ENCODE measurements around the gene CFAP77.

The CFAP77 gene

DNA sequence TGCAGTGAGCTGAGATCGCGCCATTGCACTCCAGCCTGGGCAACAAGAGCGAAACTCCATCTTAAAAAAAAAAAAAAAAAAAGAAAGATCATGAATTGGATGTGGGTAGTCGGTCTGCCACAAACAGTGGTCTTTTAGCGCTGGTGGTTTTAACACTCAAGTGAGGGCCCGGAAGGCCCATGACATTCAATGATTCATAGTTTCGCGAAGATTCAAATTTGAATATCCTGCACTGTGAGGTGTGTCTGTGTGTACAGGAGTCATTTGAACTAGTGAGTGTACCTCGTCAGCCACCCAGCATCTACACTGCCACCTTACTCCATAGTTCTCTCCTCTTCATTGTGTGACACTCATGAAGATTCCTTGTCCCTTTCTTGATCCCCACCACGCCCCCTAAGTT is 41.3 kb downstream of the CFAP77 start:
- DNase-seq (ENCODE audit: low read depth in 2 of 2): peak; percentile 9 to 13

DNA sequence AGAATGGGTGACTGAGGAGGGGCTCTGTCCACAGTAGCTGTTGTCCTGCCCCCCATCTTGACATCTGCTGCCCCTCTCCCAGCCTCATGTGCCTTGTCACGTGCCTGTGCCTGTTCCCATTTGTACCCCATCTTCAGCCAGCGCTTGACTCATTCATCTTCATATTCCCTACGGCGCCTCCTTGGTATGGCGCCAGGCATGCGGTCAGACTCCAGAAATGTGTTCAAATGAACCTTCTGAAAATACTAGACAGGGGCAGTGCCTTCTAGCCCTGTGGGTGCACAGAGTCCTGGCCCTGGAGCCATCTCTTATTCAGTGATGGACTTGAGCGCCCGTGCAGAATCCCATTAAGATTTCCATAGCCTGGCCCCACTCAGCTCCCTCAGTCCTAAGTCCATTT is 46.2 kb downstream of the CFAP77 start:
- no peak for DNase-seq (ENCODE audit: low read depth in 2 of 2)

DNA sequence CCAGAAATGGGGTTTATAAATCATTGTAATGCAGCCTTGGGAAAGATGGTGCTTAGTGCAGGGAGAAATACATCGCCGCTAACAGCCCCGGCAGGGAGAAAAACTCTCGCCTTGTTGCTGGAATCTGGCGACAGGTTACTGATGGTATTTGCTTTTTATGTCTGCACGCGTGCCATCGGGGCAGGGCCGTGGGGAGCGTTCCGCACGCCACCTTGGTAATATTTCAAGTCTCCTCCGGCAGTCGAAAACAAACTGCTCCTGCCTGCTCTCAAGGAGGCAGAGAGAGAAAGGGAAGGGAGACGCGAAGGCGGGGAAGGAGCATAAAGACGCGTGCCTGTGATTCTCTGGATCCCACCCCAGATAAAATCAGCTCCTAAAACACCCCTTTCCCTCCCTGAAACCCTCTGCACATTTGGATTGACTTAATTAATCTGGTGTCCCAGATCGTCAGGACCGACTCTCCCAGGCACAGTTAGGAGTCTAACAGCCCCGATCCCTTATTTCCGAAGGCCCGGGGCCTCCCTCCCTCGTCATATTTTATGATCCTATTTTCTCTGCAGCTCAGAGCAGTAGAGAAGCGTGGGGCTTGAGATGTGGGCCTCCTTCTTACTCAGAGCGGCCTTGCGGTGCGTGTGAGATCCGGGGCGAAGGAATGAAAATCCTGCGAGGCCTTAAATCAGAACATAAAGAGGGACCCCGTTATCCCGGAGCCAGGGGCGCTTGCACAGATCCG is 47.7 kb downstream of the CFAP77 start:
- DNase-seq (ENCODE audit: low read depth in 2 of 2): no peak

DNA sequence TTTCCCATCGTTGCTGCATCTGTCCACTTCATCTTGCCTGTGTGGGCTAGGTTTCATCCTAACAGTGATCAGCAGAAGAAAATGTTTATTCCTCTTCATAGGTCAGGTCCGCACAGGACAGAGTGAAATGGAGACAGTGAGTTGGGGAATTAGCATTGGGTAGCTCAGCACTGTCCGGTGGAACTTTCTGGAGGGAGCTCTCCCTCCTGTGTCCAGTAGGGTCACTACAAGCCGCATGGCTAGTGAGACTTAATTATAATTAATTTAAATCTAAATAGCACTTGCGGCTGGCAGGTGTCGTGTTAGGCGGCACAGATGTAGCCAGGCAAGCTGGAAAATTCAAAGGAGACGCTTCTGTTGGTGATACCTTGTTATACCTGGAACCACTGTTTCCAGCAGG is 48.4 kb downstream of the CFAP77 start:
- no peak for DNase-seq (ENCODE audit: low read depth in 2 of 2)

DNA sequence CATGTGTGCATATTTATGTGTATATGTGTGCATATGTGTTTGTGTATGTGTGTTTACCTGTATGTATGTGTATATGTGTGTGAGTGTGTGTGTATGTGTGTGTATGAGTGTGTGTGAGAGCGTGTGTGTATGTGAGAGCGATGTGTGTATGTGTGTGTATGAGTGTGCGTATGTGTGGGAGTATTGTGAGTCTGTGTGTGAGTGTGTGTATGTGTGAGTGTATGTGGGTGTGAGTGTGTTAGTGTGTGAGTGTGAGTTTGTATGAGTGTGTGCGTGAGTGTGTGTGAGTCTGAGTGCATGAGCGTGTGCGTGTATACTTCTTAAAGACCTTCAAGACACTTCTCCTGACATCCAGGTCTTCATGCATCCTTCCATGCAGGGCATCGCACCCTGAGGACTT is 49.6 kb downstream of the CFAP77 start:
- DNase-seq (ENCODE audit: low read depth in 2 of 2): no peak

DNA sequence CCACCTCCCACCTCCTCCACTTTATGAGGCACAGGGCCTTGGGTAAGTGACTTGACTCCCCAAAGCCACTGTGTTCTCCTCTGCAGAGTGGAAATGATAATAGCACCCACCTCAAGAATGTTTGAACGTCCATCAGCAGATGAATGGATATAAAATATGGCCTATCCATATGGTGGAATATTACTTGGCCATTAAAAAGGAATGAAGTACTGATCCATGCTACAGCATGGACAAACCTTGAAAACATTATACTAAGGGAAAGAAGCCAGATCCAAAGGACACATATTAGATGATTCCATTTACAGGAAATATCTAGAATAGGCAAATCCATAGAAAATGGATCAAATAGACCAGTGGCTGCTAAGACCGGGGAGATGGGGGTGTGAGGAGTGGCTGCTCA is 50.2 kb downstream of the CFAP77 start:
- no peak for DNase-seq (ENCODE audit: low read depth in 2 of 2)

DNA sequence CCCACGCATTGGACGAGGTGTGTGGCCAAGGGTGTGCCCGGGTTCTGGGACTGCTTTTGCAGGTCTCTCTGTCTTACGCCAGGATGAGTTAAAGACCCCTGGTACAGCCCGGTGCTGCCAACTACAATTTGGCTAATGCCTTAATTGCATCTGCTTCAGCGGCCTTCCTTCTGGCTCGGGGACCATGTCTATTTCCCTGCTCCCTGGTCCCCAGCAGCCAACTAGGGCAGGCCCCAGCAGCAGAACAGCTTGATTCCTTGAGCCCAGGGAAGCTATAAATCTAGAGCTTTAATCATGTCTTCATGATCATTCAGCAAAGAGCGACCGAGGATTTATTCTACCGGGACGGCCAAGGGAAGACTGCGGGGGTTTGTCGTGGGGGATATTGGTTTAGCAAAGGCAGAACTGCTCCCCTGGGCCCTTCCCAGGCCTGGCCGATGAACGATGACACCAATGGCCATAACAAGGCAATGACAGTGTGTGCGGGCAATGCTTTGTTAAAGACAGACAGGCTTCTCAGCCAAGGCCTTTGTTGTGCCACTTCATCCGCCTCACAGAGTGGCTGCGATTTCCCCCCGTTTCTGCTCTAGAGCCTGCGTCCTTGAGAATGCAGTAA is 51.4 kb downstream of the CFAP77 start:
- no peak for DNase-seq (ENCODE audit: low read depth in 2 of 2)

DNA sequence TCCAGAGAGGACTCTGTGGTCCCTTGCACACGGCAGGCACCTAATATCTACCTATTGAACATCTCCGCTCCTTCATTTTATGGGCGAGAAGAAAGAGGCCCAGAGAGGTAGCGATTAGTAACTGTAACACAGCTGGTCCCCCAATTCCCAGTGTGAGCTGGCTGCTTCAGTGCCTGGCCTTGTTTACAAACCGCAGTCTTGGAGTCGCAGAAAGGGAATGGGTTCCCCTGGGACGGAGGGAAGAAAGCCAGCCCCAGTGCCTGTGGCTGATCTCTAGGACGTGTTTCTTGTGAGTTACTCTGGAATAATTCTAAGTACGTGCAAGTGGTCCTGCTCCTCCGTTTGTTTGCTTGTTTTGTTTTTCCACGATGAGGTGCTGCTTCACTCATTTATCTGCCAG is 52.0 kb downstream of the CFAP77 start:
- no peak for DNase-seq (ENCODE audit: low read depth in 2 of 2)

DNA sequence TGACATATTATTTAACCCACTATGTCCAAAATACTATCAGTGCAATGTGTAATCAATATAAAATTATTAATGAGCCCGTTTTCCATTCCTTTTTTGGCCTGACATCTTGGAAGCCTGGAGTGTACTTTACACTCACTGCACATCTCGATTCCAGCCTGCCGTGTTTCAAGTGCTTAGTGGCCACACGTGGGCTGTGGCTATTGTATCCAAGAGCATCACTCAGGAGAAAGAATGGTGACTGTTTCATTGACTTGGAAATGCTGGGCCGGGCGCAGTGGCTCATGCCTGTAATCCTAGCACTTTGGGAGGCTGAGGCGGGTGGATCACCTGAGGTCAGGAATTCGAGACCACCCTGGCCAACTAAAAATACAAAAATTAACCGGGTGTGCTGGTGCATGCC is 54.5 kb downstream of the CFAP77 start:
- DNase-seq (ENCODE audit: low read depth in 2 of 2): no peak

DNA sequence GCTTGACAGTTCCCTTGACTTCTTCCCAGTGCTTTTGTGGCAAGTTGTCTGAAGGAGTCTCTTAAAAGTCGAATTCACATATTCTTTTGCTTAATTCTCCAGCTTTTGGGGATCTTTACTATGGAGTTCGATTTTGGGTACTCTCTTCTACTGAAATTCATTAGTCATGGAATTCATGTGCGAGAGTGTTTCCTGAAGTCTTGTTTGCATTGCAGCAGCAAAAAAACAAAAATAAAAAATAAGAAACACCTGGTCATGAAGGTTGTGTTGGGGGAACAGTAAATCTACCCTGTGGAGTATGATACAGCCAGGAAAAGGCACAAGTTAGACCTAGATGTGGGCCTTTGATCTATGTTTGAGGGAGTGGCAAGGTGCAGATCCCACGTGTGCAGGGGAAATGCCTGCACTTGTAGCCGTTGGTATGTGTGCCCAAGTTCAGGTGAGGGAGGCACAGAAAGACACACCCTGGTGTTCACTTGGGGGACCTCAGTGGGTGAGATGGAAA is 55.2 kb downstream of the CFAP77 start:
- no peak for DNase-seq (ENCODE audit: low read depth in 2 of 2)

DNA sequence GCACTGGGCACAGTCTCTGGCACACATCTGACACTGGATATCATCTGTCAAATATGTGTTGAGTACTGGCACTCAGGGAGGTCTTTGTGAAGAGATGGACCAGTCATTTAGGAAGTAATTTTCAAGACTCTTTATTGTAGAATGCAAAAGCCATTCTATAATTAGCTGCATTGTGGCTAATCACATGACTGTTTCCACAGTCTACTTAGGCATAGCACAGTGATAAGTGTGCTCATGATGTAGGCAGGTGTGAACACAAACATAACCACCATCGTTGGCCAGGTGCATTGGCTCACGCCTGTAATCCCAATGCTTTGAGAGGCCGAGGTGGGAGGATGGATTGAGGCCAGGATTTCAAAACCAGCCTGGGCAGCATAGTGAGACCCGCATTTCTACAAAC is 62.2 kb downstream of the CFAP77 start:
- no peak for DNase-seq (ENCODE audit: low read depth in 2 of 2)

DNA sequence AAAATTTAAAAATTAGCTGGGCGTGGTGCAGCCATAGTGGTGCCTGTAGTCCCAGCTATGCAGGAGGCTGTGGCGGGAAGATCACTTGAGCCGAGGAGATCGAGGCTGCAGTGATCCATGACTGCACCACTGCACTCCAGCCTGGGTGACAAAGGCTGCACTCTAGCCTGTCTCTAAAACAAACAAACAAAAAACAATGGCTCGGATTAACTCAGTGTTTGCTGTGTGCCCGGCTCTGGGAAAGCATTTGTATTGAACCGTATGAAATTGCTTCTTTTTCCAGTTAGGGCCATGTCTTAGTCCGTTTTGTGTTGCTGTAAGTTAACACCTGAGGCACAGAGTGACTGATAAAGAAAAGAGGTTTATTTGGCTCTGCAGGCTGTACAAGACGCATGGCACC is 62.6 kb downstream of the CFAP77 start:
- DNase-seq (ENCODE audit: low read depth in 2 of 2): no peak

DNA sequence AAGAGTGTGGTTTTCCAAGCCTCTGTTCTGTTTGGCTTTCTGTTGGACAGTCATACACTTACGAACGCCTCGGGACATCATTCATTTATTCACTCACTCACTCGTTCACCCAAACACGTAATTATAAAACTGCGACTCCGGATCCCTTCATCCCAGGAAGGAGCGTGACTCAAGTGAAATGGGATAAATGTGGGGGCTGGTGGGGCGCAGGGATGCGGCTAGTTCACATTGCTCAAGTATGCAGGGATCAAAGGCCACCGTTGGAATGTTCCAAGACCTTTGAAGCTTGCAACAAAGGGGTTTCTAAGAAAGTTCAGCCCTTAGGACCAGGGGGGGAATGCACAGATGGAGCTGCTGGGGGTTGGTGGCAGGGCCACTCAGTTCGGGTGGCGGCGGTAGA is 64.2 kb downstream of the CFAP77 start:
- DNase-seq (ENCODE audit: low read depth in 2 of 2): no peak

DNA sequence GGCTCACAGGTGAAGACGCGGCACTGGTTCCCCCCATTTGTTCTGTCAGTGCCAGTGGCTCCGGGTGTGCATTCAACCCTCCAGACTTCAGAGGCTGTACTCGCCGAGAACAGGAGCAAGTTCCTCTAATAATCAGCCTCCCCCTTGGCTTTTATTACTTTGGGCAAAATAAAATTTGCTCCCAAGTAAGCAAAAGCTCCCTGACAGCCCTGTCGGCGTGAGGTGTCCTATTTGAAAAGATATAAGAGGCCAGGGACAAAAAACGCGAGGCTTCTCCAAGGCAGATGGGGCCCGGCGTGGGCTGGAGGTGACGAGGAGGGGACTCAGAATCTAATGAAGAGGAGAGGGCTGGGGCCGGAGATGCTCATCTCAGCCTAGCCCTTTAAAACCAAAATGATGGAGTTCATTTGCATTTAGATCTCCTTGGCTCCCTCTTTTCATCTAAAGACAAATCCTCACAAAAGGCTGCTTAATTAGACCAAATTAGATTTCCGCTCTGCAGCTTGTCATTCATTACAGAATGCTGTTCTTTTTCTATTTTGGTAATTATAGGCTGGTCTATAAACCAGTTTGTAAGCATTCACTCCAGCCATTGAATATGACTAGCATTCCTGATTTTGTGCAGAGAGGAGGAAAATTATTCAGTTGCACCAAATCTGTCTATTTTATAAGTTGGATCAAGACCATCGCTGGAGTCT is 68.5 kb downstream of the CFAP77 start:
- DNase-seq (ENCODE audit: low read depth in 2 of 2): no peak

DNA sequence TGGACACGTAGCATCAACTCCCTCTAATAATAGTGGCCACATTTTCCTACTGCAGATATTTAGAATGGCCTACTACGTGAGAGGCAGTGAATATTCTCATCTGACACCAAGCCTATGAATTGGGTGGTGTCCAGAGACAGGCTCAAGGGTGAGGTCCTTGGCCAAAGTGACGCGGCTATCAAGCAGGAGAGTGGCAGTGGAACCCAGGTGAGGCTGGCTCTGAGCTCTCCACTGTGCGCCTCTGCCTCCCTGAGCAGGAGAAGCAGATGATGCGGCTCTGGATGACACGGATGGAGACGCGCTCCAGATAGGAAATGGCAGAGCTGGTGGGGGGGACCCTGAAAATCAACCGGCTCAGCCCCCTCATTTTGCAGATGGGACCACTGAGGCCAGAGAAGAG is 69.7 kb downstream of the CFAP77 start:
- DNase-seq (ENCODE audit: low read depth in 2 of 2): no peak

DNA sequence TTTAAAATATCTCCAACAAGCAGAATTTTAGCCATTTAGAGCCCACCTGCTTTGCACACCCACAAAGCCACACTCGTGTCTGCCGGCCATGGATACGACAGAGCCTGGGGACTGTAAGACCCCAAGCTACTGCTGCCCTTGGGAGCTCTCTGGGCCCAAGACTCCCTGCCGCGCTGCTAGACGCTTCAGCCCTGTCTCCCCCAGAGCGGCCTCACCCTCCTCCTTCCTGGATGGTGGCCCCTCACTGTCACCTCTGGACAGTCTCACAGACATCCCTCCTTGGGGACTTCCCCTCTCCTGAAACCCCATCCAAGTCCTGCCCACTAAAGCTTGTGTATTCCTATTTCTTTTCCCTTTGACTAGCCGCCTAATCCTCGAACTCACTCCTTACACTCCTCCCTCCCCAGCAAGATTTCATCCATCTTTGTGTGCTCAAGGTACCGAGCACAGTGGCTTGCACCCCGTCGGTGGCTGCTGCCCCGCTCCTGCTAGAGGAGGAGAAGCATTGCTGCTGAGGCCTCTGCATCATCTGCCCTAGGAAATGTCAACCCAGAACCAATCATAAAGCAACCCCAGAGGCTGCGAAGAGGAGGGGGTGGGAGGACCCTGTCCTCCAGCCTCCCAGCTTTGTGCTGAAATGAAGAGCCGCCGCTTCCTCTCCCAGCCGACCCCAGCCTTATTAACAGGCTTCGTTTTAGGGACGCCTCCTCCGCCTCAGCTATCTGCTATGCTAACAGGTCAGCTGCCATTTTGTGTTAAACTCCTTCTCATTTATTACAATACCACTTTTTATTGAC is 71.2 kb downstream of the CFAP77 start:
- DNase-seq (ENCODE audit: low read depth in 2 of 2): no peak

DNA sequence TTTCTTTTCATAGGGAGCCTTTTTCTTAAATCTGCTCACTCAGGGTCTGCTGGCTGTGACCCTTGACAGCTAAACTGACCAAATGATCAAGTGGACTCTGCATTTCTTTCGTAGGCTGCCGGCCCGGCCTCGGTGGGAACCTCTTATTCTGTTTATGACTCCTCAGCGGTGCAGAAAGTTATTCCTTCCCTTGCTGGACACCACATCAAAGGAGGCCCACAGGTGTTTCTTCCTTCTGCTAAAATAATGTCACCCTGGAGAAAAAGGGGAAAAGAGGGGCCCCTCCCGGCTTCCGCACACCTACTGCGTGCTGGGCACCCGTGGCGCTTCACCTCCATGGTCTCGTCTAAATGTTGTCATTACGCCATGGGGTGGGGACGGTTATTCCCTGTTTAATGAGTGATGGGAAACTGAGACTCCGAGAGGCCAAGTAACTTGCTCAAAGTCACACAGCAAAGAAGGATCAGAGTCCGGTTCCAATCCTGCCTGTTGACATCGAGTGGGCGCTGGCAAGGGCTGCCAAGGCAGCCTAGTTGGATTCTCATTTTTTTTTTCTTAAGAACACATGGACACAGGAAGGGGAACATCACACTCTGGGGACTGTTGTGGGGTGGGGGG is 72.3 kb downstream of the CFAP77 start:
- DNase-seq (ENCODE audit: low read depth in 2 of 2): no peak

DNA sequence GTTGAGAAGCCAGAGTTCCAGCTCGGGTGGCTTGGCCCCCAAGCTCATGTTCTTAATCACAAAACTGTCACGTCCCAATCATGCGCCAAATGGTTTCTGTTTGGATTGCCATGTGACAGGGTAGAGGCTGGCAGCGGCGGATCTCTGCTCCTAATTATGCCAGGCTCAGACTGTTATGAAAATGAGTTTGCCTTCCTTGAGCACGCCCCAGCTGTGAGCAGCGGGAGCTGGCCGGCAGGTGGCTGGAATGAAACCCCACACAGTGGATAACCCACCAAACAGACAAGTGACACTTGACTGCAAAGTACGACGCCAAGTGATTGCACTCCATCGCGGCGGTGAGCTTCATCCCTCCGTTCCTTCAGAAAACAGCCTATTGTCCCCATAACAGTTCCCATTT is 75.4 kb downstream of the CFAP77 start:
- DNase-seq (ENCODE audit: low read depth in 2 of 2): no peak

DNA sequence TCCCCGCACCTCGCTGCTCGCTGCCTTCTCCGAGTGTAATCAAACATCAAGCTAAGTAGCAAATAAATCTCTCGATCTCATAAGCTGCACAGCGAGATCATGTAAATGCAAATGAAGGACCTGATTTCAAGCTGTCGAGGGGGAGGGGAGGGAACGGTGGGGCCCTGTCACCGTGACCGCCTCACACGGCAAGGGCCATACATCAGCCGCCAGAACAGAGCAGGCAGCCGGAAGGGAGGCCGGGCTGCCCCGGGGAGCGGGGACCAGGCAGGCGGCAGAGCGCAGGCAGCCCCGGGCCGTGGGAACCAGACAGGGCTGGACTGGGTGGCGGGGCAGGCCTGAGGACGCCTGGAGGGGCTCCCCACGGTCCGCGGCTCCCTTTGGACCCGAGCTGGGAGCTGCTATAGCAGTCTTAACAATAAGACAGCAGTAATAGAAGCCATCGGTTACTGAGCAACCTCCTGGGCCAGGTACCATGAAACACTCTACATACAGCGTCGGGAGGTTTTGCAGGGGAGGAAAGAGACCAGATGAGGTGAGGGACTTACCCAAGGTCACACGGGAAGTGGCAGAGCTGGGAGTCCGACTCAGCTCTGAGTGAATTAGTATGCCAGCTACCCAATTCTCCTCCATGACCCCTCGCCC is 76.8 kb downstream of the CFAP77 start:
- peak; percentile 25 to 27 for DNase-seq (ENCODE audit: low read depth in 2 of 2)

DNA sequence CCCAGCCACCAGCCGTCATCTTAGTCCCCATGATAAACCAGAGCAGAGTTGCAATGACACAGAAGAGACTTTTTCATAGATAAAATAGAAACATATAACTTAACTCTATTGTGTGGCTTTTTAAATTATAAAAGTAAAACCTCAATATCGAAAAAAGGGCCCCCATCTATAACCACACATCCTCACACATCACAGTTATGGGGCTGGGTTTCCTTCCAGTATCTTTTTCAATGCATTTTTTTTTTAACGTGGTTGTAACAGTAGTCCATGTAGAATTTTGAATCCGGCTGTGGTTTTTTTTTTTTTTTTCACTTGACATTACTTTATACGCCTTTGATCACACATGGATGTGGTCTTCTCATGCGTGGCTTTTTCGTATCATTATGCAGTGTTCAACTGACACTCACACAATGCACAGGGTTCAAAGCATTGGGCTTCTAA is 77.4 kb downstream of the CFAP77 start:
- DNase-seq (ENCODE audit: low read depth in 2 of 2): no peak

DNA sequence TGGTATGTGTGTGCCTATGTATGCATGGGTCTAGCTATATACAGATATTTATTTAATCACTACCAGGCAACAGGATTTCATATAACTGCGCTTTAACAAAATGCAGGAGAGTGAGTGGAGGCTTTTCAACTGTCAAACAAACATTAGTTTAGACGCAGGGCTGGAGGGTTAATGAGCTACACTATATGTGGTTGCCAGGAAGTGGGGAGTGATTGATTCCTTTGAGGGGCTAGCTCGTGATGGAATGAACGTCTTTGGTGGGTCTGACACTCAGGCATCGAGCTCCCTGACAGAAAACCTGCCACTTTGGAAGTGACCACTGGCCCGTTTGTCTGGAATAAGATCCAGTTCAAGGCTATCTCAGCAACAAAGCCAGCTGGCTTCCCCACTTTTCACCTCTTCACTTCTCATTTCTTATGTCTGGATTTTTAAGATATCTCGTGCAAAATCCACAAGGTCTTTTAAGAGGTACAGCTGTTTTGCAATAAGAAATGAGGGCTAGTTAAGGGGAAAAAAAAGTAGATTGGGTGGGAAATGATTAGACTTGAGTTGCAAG is 78.0 kb downstream of the CFAP77 start:
- DNase-seq (ENCODE audit: low read depth in 2 of 2): no peak

Measured in stimulated activated CD8-positive, alpha-beta memory T cell treated with anti-CD3 and anti-CD28 coated beads, Interleukin-7, amount 100 ng/mL, for 4 hours (primary cell).